ENCODE measurements around the gene NOL4L. TPM values are rescaled to one million over a fixed set of nuclear protein-coding genes. Genes with fewer than 3 reads are reported as not detected.

NOL4L gene
- total RNA-seq, 1 donor from 2014 or later = 37.7 TPM

- peaks cover 22% of the 10 kb centered on the region for H3K36me3 Mint-ChIP-seq (ENCODE audit: low read depth)
- H3K4me1 Mint-ChIP-seq (ENCODE audit: low read depth) = peaks cover 9% of the 10 kb centered on the region
- DNase-seq (ENCODE audit: low spot score) = no peak
- no peaks in the 10 kb centered on the region for H3K9me3 Mint-ChIP-seq (ENCODE audit: low read depth)
- H3K27me3 Mint-ChIP-seq (ENCODE audit: low read depth) = no peaks in the 10 kb centered on the region
- TF ChIP-seq, protein P1, sequence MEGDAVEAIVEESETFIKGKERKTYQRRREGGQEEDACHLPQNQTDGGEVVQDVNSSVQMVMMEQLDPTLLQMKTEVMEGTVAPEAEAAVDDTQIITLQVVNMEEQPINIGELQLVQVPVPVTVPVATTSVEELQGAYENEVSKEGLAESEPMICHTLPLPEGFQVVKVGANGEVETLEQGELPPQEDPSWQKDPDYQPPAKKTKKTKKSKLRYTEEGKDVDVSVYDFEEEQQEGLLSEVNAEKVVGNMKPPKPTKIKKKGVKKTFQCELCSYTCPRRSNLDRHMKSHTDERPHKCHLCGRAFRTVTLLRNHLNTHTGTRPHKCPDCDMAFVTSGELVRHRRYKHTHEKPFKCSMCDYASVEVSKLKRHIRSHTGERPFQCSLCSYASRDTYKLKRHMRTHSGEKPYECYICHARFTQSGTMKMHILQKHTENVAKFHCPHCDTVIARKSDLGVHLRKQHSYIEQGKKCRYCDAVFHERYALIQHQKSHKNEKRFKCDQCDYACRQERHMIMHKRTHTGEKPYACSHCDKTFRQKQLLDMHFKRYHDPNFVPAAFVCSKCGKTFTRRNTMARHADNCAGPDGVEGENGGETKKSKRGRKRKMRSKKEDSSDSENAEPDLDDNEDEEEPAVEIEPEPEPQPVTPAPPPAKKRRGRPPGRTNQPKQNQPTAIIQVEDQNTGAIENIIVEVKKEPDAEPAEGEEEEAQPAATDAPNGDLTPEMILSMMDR (IDR thresholded peaks at IDR 0.05) = no peak
- no peak overlapping the region for H3K4me3 Mint-ChIP-seq (ENCODE audit: unreplicated experiment)
- no peak overlapping the region for H3K27ac Mint-ChIP-seq (ENCODE audit: unreplicated experiment)
These were observed 181.1 kb downstream of the NOL4L start for GRCh38 chr20:32404017-32404416.

- Mint-ChIP-seq H3K4me1 (ENCODE audit: low read depth) (peaks cover 27% of the 10 kb centered on the region), H3K36me3 (ENCODE audit: low read depth) (peaks cover 14% of the 10 kb centered on the region), H3K27ac (ENCODE audit: unreplicated experiment) (peak overlapping the region; percentile 2), H3K9me3 (ENCODE audit: low read depth) (no peaks in the 10 kb centered on the region), H3K4me3 (ENCODE audit: unreplicated experiment) (no peak overlapping the region), H3K27me3 (ENCODE audit: low read depth) (no peaks in the 10 kb centered on the region)
- no peak for DNase-seq (ENCODE audit: low spot score)
- TF ChIP-seq, protein P1 (IDR thresholded peaks at IDR 0.05) = no peak
These were observed 184.7 kb downstream of the NOL4L start for GRCh38 chr20:32400476-32400875.

GRCh38 chr20:32397567-32398084 is 187.5 kb downstream of the NOL4L start:
- no peak overlapping the region for H3K4me3 Mint-ChIP-seq (ENCODE audit: unreplicated experiment)
- H3K9me3 Mint-ChIP-seq (ENCODE audit: low read depth) = peaks cover 8% of the 10 kb centered on the region
- peaks cover 23% of the 10 kb centered on the region for H3K36me3 Mint-ChIP-seq (ENCODE audit: low read depth)

DNA sequence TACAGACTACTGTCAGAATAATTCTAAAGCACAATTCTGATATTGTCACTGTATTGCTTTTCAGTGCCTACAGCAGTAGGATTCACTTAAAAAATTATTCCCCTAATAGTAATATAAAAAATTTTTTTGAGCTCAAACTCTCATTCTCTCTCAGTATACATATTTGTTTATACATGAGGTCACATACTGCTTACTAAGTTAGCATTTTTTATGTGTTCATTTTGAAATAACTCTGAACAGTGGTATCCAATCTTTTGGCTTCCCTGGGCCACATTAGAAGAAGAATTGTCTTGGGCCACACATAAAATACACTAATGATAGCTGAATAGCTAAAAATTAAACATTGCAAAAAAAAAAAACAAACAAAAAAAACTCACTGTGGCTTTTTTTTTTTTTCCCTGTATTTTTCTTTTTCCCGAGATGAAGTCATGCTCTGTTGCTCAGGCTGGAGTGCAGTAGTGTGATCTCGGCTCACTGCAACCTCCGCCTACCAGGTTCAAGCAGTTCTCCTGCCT is 188.4 kb downstream of the NOL4L start:
- peaks cover 8% of the 10 kb centered on the region for H3K9me3 Mint-ChIP-seq (ENCODE audit: low read depth)
- DNase-seq (ENCODE audit: low spot score) = no peak

More at GRCh38 chr20:32397567-32398084, 187.5 kb downstream of the NOL4L start:
- H3K4me1 Mint-ChIP-seq (ENCODE audit: low read depth) = peaks cover 29% of the 10 kb centered on the region
- DNase-seq (ENCODE audit: low spot score) = no peak
- H3K27me3 Mint-ChIP-seq (ENCODE audit: low read depth) = no peaks in the 10 kb centered on the region
- TF ChIP-seq, protein P1 (IDR thresholded peaks at IDR 0.05) = no peak
- H3K27ac Mint-ChIP-seq (ENCODE audit: unreplicated experiment) = peak overlapping the region; percentile 74

GRCh38 chr20:32395066-32395465 is 190.1 kb downstream of the NOL4L start:
- H3K4me1 Mint-ChIP-seq (ENCODE audit: low read depth) = peaks cover 27% of the 10 kb centered on the region
- DNase-seq (ENCODE audit: low spot score) = no peak
- H3K27me3 Mint-ChIP-seq (ENCODE audit: low read depth) = no peaks in the 10 kb centered on the region
- H3K9me3 Mint-ChIP-seq (ENCODE audit: low read depth) = peaks cover 8% of the 10 kb centered on the region
- H3K27ac Mint-ChIP-seq (ENCODE audit: unreplicated experiment) = peak overlapping the region; percentile 20
- TF ChIP-seq, protein P1 (IDR thresholded peaks at IDR 0.05) = no peak
- H3K36me3 Mint-ChIP-seq (ENCODE audit: low read depth) = peaks cover 21% of the 10 kb centered on the region
- H3K4me3 Mint-ChIP-seq (ENCODE audit: unreplicated experiment) = no peak overlapping the region

More for the DNA sequence above, 188.4 kb downstream of the NOL4L start:
- H3K4me3 Mint-ChIP-seq (ENCODE audit: unreplicated experiment) = no peak overlapping the region
- no peaks in the 10 kb centered on the region for H3K27me3 Mint-ChIP-seq (ENCODE audit: low read depth)
- H3K27ac Mint-ChIP-seq (ENCODE audit: unreplicated experiment) = peak overlapping the region; percentile 69
- peaks cover 29% of the 10 kb centered on the region for H3K4me1 Mint-ChIP-seq (ENCODE audit: low read depth)
- TF ChIP-seq, protein P1 (IDR thresholded peaks at IDR 0.05) = no peak
- H3K36me3 Mint-ChIP-seq (ENCODE audit: low read depth) = peaks cover 22% of the 10 kb centered on the region

Other genes with a start within 250 kb of the NOL4L start
- 59.9 to 92.6 TPM (median 78.9 TPM) in 3 replicates for gene ASXL1, start 227.0 kb downstream of the NOL4L start, total RNA-seq
- 0.07 to 0.15 TPM in 2 of 3 replicates, not detected in the other for gene C20orf203, start 88.6 kb upstream of the NOL4L start, total RNA-seq
- gene COMMD7, start 158.1 kb upstream of the NOL4L start, total RNA-seq = 34.4 to 83.2 TPM (median 82.9 TPM) in 3 replicates
- gene DNMT3B, start 177.1 kb upstream of the NOL4L start, total RNA-seq = 2.0 to 4.8 TPM (median 4.7 TPM) in 3 replicates
- 121 to 177 TPM (median 176 TPM) in 3 replicates for gene MAPRE1, start 234.6 kb upstream of the NOL4L start, total RNA-seq

Data from chondrocyte (in vitro differentiated cells).